ENCODE data around the gene ARHGEF11. TPM values are rescaled to one million over a fixed set of nuclear protein-coding genes. Genes with fewer than 3 reads are reported as not detected.
A peak's percentile ranks its signal among the peaks of the same experiment; 100 is the strongest.

ARHGEF11 gene
- total RNA-seq, 8 experiments from 2014 or later: 19.5 to 41.2 (median 29.8) TPM

- Histone ChIP-seq H3K4me3 (no peak overlapping the region), H3K4me1 (replicated peaks in 1 of 2) (peaks cover 53 to 57% of the 10 kb centered on the region in 2 donors), H3K27ac (peak overlapping the region; percentile 1 to 41)
- ATAC-seq (replicated peaks in 6 of 8): peak in 5 of 8 experiments; percentile 43 to 73 (median 60)
- in situ Hi-C loops (cut with MboI; ENCODE audit: low pct_unique_long_range_greater_than_20kb in 2 of 9, low sequenced_read_pairs in 9 of 9, unreplicated experiment in 9 of 9): no loop called here
- WGBS, 10 experiments: no CpG with 5 or more reads among the region's 3 CpGs
Measured at GRCh38 chr1:156887317-156887716, 158.2 kb downstream of the ARHGEF11 start.

GRCh38 chr1:156886583-156887281 is 158.8 kb downstream of the ARHGEF11 start:
- Histone ChIP-seq H3K27ac (peak overlapping the region; percentile 29 to 62), H3K4me3 (no peak overlapping the region), H3K4me1 (replicated peaks in 1 of 2) (peaks cover 59 to 62% of the 10 kb centered on the region in 2 donors)
- in situ Hi-C loops (cut with MboI; ENCODE audit: low pct_unique_long_range_greater_than_20kb in 2 of 9, low sequenced_read_pairs in 9 of 9, unreplicated experiment in 9 of 9): no loop called here
- peak in 6 of 8 experiments; percentile 11 to 46 (median 33) for ATAC-seq (replicated peaks in 6 of 8)
- WGBS, 10 experiments: 0 to 67% (median 25%) methylated on average over 1 to 5 of the region's 6 CpGs; no CpG with 5 or more reads in 5 of the 10 experiments

- H3K4me3 ChIP-seq: no peak overlapping the region
- in situ Hi-C loops (cut with MboI; ENCODE audit: low pct_unique_long_range_greater_than_20kb in 2 of 9, low sequenced_read_pairs in 9 of 9, unreplicated experiment in 9 of 9): no loop called here
- ATAC-seq (replicated peaks in 6 of 8): no peak
- peaks cover 67% of the 10 kb centered on the region in 2 donors for H3K4me1 ChIP-seq (replicated peaks in 1 of 2)
- WGBS, 10 experiments: 60 to 100% (median 67%) methylated on average over 2 to 9 of the region's 13 CpGs; no CpG with 5 or more reads in 3 of the 10 experiments
- no peak overlapping the region for H3K27ac ChIP-seq
Measured at GRCh38 chr1:156885880-156886355, 159.6 kb downstream of the ARHGEF11 start.

- no peak overlapping the region for H3K27ac ChIP-seq
- WGBS, 10 experiments: 20 to 60% methylated on average over 1 of the region's 1 CpG; no CpG with 5 or more reads in 8 of the 10 experiments
- H3K4me1 ChIP-seq (replicated peaks in 1 of 2): peaks cover 67 to 68% of the 10 kb centered on the region in 2 donors
- H3K4me3 ChIP-seq: no peak overlapping the region
- no peak for ATAC-seq (replicated peaks in 6 of 8)
- in situ Hi-C loops (cut with MboI; ENCODE audit: low pct_unique_long_range_greater_than_20kb in 2 of 9, low sequenced_read_pairs in 9 of 9, unreplicated experiment in 9 of 9): no loop called here
Measured at GRCh38 chr1:156885314-156885713, 160.2 kb downstream of the ARHGEF11 start.

Other genes starting within 250 kb of the ARHGEF11 start
- gene SH2D2A, start 228.9 kb downstream of the ARHGEF11 start, total RNA-seq: 1 to 10 TPM in 4 of 8 experiments, under 1 TPM in 4; 0.33 to 3.5 (median 0.92) TPM
- 1 to 10 TPM in 1 of 8 experiments, under 1 TPM in 6, not detected in 1; 0.05 to 1.6 (median 0.11) TPM for gene INSRR, start 186.6 kb downstream of the ARHGEF11 start, total RNA-seq
- gene NTRK1, start 184.9 kb downstream of the ARHGEF11 start, total RNA-seq: 1 to 10 TPM in 2 of 8 experiments, under 1 TPM in 5, not detected in 1; 0.27 to 2.5 (median 0.61) TPM
- gene PEAR1, start 152.0 kb downstream of the ARHGEF11 start, total RNA-seq: 1 to 10 TPM in 2 of 8 experiments, under 1 TPM in 5, not detected in 1; 0.14 to 2.8 (median 0.41) TPM
- gene LRRC71, start 125.1 kb downstream of the ARHGEF11 start, total RNA-seq: 1 to 10 TPM in 6 of 8 experiments, under 1 TPM in 1, not detected in 1; 0.83 to 2.3 (median 1.3) TPM
- gene ETV3L, start 54.1 kb upstream of the ARHGEF11 start, total RNA-seq: under 1 TPM in 5 of 8 experiments, not detected in 3; 0.05 to 0.47 (median 0.36) TPM
- gene ETV3, start 92.7 kb upstream of the ARHGEF11 start, total RNA-seq: 10 to 100 TPM; 14.3 to 25.4 (median 20.1) TPM

Data from motor neuron (in vitro differentiated cells).